Activated naive CD8-positive, alpha-beta T cell treated with anti-CD3 and anti-CD28 coated beads, Interleukin-2, amount 50 U/mL, for 24 hours (primary cell): ENCODE data around the gene GPT2.

Experiments used
- ATAC-seq: fragments of 150-1000 bp; cut with Tn5 transposase; one replicate; pipeline ENCODE4 v1.10.0; 2021
- DNase-seq: peaks from one replicate; pipeline ENCODE4 v3.0.0; 2021
- H3K27ac Mint-ChIP-seq: one replicate; pipeline ENCODE4 v1.8.0; 2021; ENCODE audit warnings: mild to moderate bottlenecking, mixed read lengths
- H3K27me3 Mint-ChIP-seq: one replicate; pipeline ENCODE4 v1.8.0; 2021; ENCODE audit warnings: mixed read lengths
- H3K36me3 Mint-ChIP-seq: one replicate; pipeline ENCODE4 v1.8.0; 2021; ENCODE audit warnings: low read depth, mixed read lengths
- H3K4me1 Mint-ChIP-seq: one replicate; pipeline ENCODE4 v1.8.0; 2021; ENCODE audit warnings: mixed read lengths
- H3K4me3 Mint-ChIP-seq: one replicate; pipeline ENCODE4 v1.8.0; 2021; ENCODE audit warnings: mild to moderate bottlenecking, moderate library complexity, mixed read lengths
- H3K9me3 Mint-ChIP-seq: one replicate; pipeline ENCODE4 v1.8.0; 2021; ENCODE audit warnings: mixed read lengths

The GPT2 gene, protein sequence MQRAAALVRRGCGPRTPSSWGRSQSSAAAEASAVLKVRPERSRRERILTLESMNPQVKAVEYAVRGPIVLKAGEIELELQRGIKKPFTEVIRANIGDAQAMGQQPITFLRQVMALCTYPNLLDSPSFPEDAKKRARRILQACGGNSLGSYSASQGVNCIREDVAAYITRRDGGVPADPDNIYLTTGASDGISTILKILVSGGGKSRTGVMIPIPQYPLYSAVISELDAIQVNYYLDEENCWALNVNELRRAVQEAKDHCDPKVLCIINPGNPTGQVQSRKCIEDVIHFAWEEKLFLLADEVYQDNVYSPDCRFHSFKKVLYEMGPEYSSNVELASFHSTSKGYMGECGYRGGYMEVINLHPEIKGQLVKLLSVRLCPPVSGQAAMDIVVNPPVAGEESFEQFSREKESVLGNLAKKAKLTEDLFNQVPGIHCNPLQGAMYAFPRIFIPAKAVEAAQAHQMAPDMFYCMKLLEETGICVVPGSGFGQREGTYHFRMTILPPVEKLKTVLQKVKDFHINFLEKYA

DNA sequence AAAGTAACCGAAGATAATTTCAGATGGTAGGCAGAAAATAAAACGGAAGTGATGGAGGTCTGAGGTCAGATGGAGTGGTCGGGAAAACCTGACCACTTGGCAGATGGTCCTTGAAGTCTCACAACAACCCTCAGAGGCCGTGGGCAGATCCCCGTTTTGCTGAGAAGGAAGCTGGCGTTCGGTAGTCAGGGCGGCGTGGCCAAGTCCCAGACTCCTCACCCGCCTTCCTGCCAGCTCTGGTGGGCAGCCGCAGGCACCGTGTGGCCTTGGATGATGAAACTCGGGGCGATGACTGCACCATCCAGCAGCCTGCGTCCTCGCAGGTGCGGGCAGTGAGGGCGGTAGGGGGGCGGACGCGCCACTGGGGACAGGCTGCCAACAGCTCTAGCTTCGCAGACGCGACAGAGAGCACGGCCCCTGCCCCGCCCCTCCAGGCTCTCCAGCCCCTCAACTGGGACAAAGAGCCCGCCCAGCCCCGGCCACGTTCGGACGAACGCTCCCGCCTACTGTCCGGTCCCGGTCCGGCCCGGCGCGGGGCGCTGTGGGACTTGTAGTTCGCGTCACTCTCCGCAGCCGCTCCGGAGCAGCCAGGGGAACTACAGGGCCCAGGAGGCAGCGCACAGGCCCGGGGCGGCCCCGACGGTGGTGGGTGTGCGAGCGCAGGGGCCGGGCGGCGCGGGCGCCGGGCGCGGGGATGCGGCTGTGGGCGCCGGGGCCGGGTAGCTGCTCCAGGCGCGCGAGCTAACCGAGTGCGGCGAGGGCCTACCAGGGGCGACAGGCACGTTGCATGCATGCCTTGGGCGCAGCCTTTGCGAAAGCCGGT, at the start of gene GPT2:
Gene GPT2 (plus strand): TSS at position 673 of the 823 bp plus-strand sequence. CDS start 354 bp downstream, outside the sequence.
- Mint-ChIP-seq H3K27ac (peak within 1 kb of the TSS; percentile 88), H3K4me3 (peak within 1 kb of the TSS; percentile 82), H3K36me3 (peaks cover 5% of the 10 kb centered on the region), H3K9me3 (no peaks in the 10 kb centered on the region), H3K4me1 (peaks cover 19% of the 10 kb centered on the region), H3K27me3 (peaks cover 23% of the 10 kb centered on the region)
- DNase-seq (peak; percentile 91), ATAC-seq (peak; percentile 97)

GRCh38 chr16:46836534-46837530, 47.3 kb upstream of the GPT2 start:
- no peaks in the 10 kb centered on the region for H3K9me3 Mint-ChIP-seq
- H3K4me3 Mint-ChIP-seq, result no peak overlapping the region
- H3K27me3 Mint-ChIP-seq, result no peaks in the 10 kb centered on the region
- no peak overlapping the region for H3K27ac Mint-ChIP-seq
- peaks cover 2% of the 10 kb centered on the region for H3K4me1 Mint-ChIP-seq
- peak; percentile 33 for ATAC-seq
- DNase-seq, result no peak
- no peaks in the 10 kb centered on the region for H3K36me3 Mint-ChIP-seq

- DNase-seq (no peak), ATAC-seq (no peak)
- peaks cover 2% of the 10 kb centered on the region for H3K4me1 Mint-ChIP-seq
- H3K27me3 Mint-ChIP-seq, result no peaks in the 10 kb centered on the region
- H3K27ac Mint-ChIP-seq, result no peak overlapping the region
- peaks cover 2% of the 10 kb centered on the region for H3K36me3 Mint-ChIP-seq
- no peaks in the 10 kb centered on the region for H3K9me3 Mint-ChIP-seq
- H3K4me3 Mint-ChIP-seq, result no peak overlapping the region
These were observed 44.1 kb upstream of the GPT2 start for GRCh38 chr16:46839986-46840443.

DNA sequence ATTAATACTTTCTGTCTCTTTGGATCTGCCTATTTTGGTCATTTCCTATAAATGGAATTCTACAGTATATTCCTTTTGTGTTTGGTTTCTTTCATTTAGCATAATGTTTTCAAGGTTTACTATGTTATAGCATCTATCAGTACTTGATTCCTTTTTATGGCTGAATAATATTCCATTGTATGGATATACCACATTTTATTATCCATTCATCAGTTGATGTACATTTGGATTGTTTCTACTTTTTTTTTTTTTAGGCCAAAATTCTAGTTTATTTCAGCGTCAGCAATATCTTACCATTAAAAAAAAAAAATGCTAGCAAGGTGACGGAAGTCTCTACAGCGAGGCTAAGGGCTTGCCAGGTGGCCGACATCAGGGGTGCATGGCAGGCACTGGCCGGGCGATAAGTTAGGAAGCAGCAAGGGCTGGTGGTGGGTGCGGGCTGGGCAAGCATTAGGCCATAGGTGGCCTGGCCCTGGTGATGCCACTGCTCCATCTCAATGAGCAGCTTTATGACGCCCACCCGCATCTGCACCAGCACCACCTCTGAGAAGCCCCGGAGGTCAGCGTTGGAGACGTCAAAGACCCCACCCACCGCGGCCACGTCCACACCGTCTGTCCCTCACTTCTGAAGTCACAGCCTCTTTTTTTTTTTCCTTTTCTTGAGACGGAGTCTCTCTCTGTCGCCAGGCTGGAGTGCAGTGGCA, 41.8 kb upstream of the GPT2 start:
- H3K4me3 Mint-ChIP-seq, result no peak overlapping the region
- H3K27me3 Mint-ChIP-seq, result peaks cover 13% of the 10 kb centered on the region
- DNase-seq, result no peak
- no peak for ATAC-seq
- no peaks in the 10 kb centered on the region for H3K9me3 Mint-ChIP-seq
- H3K36me3 Mint-ChIP-seq, result peaks cover 2% of the 10 kb centered on the region
- H3K27ac Mint-ChIP-seq, result no peak overlapping the region
- H3K4me1 Mint-ChIP-seq, result no peaks in the 10 kb centered on the region

DNA sequence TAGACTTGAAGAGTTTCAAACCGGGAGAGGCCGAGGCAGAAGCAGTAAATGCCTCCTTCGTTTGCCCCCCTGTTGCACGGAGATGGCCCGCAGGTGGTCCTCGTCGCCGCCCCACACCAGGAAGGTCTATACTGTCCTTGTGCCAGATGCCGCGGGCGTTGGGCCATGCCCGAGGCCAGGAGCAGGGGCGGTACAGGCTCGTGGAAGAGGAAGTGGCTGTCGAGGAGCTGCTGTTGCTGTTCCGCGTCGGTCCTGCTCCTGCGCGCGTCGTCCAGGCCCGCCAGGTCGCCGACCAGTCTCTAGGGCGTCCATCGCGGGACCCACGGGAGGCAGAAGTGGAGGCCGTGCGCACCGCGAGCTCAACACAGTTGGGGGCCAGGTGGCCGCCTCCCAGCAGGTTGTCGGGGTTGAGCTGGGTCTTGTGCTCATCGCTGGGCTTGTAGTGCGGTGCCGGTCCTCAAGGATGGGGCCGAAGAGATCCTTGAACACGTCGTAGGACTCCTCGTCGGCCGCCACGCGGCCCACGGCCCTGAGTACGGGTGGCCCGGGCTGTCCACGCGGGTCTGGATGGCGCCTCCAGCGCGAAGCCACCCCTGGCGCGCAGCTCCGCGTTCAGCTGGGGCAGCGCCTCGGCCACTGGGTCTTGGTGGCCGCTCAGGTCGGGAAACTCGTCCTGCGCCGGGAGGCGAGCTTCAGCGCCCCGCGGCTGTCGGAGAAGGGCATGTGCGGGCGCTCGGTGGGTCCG, 40.1 kb upstream of the GPT2 start:
- DNase-seq (no peak), ATAC-seq (peak; percentile 20)
- H3K9me3 Mint-ChIP-seq, result no peaks in the 10 kb centered on the region
- no peaks in the 10 kb centered on the region for H3K4me1 Mint-ChIP-seq
- peaks cover 18% of the 10 kb centered on the region for H3K27me3 Mint-ChIP-seq
- H3K27ac Mint-ChIP-seq, result no peak overlapping the region
- H3K4me3 Mint-ChIP-seq, result no peak overlapping the region
- H3K36me3 Mint-ChIP-seq, result peaks cover 2% of the 10 kb centered on the region

DNA sequence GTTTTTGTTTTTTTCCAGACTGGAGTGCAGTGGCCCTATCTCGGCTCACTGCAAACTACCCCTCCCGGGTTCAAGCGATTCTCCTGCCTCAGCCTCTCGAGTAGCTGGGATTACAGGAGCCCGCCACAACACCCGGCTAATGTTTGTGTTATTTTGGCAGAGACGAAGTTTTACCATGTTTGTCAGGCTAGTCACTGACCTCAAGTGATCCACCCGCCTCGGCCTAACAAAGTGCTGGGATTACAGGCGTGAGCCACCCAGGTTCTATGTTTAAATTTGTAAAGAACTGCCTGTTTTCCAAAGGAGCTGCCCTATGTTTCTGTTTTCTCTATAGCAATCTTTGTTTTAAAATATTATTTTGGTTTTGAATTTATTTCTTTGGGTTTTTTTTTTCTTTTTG, 39.4 kb upstream of the GPT2 start:
- Mint-ChIP-seq H3K4me1 (no peaks in the 10 kb centered on the region), H3K27me3 (peaks cover 18% of the 10 kb centered on the region), H3K27ac (no peak overlapping the region), H3K9me3 (no peaks in the 10 kb centered on the region), H3K36me3 (peaks cover 2% of the 10 kb centered on the region), H3K4me3 (no peak overlapping the region)
- ATAC-seq (no peak), DNase-seq (no peak)

- no peak overlapping the region for H3K27ac Mint-ChIP-seq
- H3K4me3 Mint-ChIP-seq, result no peak overlapping the region
- H3K4me1 Mint-ChIP-seq, result no peaks in the 10 kb centered on the region
- H3K27me3 Mint-ChIP-seq, result peaks cover 18% of the 10 kb centered on the region
- DNase-seq (no peak), ATAC-seq (no peak)
- peaks cover 2% of the 10 kb centered on the region for H3K36me3 Mint-ChIP-seq
- H3K9me3 Mint-ChIP-seq, result no peaks in the 10 kb centered on the region
These were observed 38.2 kb upstream of the GPT2 start for GRCh38 chr16:46845952-46846351.

DNA sequence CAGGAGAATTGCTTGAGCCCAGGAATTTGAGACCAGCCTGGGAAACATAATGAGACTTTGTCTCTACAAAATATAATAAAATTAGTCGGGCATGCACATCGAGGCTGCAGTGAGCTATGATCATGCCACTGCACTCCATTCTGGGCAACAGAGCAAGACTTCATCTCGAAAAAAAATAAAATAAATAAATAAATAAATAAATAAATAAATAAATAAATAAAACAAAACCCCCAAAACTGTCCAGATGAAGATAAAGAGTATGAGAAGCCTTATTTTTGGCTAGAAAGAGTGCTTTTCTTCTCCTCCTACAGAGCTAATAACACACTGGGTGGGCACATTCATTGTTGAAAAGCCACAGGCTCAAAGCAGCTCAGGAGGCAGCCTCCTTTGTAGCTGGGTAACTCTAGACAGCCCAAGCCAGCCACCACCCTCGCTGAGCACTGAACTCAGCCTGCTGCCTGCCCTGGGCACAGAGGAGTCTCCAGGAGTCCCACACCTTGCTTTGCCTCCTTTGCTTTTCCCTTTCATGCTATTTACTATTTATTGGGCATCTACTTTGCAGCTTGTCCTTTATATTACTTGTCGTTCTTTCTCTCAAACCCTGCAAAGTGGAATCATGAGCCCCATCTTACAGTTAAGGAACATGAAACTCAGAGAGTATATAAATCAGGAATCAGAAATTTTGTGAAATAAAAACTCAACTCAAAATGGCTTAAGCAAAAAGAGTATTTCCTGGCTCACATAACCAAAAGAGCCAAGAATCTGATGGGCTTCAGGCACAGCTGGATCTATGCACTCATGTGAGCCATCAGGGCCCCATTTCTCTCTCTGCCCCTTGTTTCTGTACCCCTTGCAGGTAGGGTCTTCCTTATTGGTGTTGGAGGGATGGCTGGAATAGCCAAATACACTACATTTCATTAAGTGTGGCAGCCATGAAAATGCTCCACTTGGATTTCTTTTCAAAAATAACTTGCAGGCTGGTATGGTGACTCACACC, 35.1 kb upstream of the GPT2 start:
- no peak overlapping the region for H3K27ac Mint-ChIP-seq
- no peaks in the 10 kb centered on the region for H3K9me3 Mint-ChIP-seq
- ATAC-seq (no peak), DNase-seq (no peak)
- no peaks in the 10 kb centered on the region for H3K4me1 Mint-ChIP-seq
- H3K27me3 Mint-ChIP-seq, result peaks cover 18% of the 10 kb centered on the region
- H3K36me3 Mint-ChIP-seq, result no peaks in the 10 kb centered on the region
- H3K4me3 Mint-ChIP-seq, result no peak overlapping the region

- peaks cover 13% of the 10 kb centered on the region for H3K27me3 Mint-ChIP-seq
- no peak overlapping the region for H3K4me3 Mint-ChIP-seq
- ATAC-seq (no peak), DNase-seq (no peak)
- H3K27ac Mint-ChIP-seq, result no peak overlapping the region
- no peaks in the 10 kb centered on the region for H3K4me1 Mint-ChIP-seq
- no peaks in the 10 kb centered on the region for H3K9me3 Mint-ChIP-seq
- H3K36me3 Mint-ChIP-seq, result no peaks in the 10 kb centered on the region
These were observed 33.3 kb upstream of the GPT2 start for GRCh38 chr16:46850619-46851555.

GRCh38 chr16:46852130-46852529, 32.0 kb upstream of the GPT2 start:
- peaks cover 8% of the 10 kb centered on the region for H3K27me3 Mint-ChIP-seq
- DNase-seq, result no peak
- H3K4me3 Mint-ChIP-seq, result no peak overlapping the region
- no peaks in the 10 kb centered on the region for H3K4me1 Mint-ChIP-seq
- H3K9me3 Mint-ChIP-seq, result no peaks in the 10 kb centered on the region
- ATAC-seq, result no peak
- H3K36me3 Mint-ChIP-seq, result no peaks in the 10 kb centered on the region
- peak overlapping the region; percentile 17 for H3K27ac Mint-ChIP-seq

DNA sequence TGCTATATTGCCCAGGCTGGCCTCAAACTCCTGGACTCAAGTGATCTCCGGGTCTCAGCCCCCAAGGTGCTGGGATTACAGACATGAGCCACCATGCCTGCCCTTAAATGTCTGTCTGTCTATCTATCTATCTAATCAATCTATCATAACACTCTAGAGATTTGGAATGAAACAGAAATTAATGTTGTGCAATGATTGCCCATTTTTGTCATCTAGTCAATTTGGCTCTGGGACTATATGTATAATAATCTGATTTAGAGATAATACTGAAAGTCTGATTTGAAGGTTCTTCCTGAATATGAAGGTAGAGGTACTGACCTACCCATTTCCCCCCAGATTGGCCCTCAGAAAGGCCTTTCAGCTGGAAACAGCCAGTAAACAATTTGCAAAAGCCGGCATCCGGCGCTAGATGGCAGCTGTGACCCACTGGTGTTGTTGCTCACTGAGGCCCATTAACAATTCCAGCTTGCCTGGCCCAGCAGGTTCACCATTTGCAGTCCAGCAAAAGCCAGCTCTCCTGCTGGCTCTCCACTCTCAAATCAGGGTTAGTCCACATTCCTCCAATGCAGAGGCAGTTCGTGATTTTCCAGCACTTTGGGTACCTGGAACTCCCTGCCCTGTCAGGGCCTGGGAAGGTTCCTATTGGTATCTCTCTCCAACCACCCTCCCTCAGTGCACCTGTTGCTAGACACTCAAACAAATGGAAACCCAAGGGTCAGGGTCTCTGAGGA, 30.3 kb upstream of the GPT2 start:
- no peaks in the 10 kb centered on the region for H3K4me1 Mint-ChIP-seq
- no peaks in the 10 kb centered on the region for H3K36me3 Mint-ChIP-seq
- H3K27ac Mint-ChIP-seq, result no peak overlapping the region
- ATAC-seq (no peak), DNase-seq (peak; percentile 62)
- H3K27me3 Mint-ChIP-seq, result no peaks in the 10 kb centered on the region
- no peaks in the 10 kb centered on the region for H3K9me3 Mint-ChIP-seq
- no peak overlapping the region for H3K4me3 Mint-ChIP-seq
